ENCODE data around the gene TRERF1.

GRCh38 chr6:42321976-42322375 is 129.8 kb downstream of the TRERF1 start:
- no peak for TF ChIP-seq CTCF (IDR thresholded peaks at IDR 0.05; ENCODE audit: control extremely low read depth in 1 of 3, insufficient read depth in 1 of 3, low read depth in 1 of 3, low read length in 3 of 3)
- no peak for TF ChIP-seq BCL11A (IDR thresholded peaks at IDR 0.05; ENCODE audit: low read depth in 2 of 2, low read length in 2 of 2)
- TF ChIP-seq RBBP5 (IDR thresholded peaks at IDR 0.05; ENCODE audit: borderline replicate concordance, low read depth, low read length), result no peak
- TF ChIP-seq EP300 (IDR thresholded peaks at IDR 0.05; ENCODE audit: borderline replicate concordance in 1 of 2, low read depth in 2 of 2, low read length in 2 of 2), result no peak
- no peak for TF ChIP-seq JUN (IDR thresholded peaks at IDR 0.05; ENCODE audit: low read depth, low read length)
- no peak for TF ChIP-seq ASH2L (IDR thresholded peaks at IDR 0.05; ENCODE audit: low read length)
- TF ChIP-seq CEBPB (IDR thresholded peaks at IDR 0.05; ENCODE audit: low read depth, low read length), result no peak
- no peak for TF ChIP-seq MAX (IDR thresholded peaks at IDR 0.05)
- no peak for TF ChIP-seq POLR2AphosphoS5 (IDR thresholded peaks at IDR 0.05; ENCODE audit: low read depth, low read length)
- TF ChIP-seq RFX5 (IDR thresholded peaks at IDR 0.05; ENCODE audit: borderline replicate concordance, low read depth, low read length), result no peak
- TF ChIP-seq BACH1 (IDR thresholded peaks at IDR 0.05; ENCODE audit: low read length), result no peak

Data from H1 (cell line).